ENCODE measurements around the gene SUGCT. TPM values are rescaled to one million over a fixed set of nuclear protein-coding genes. Genes with fewer than 3 reads are reported as not detected.

SUGCT gene
- total RNA-seq, 1 experiment from 2014 or later: 5.4 TPM

- Histone ChIP-seq H3K79me2 (ENCODE audit: insufficient read depth, low read length) (no peaks in the 10 kb centered on the region), H3K9me3 (ENCODE audit: control insufficient read depth, low read depth, low read length) (no peaks in the 10 kb centered on the region), H3K9ac (ENCODE audit: extremely low read depth, insufficient read length, low read length) (no peak overlapping the region), H3K4ac (ENCODE audit: low read depth, low read length) (no peak overlapping the region), H2AK5ac (ENCODE audit: insufficient read length, low read length) (no peak overlapping the region), H4K5ac (ENCODE audit: insufficient read length, low read depth, low read length) (no peak overlapping the region), H3K14ac (ENCODE audit: insufficient read depth, low read length) (no peak overlapping the region), H4K91ac (ENCODE audit: insufficient read length, low read depth, low read length) (no peak overlapping the region), H3K56ac (ENCODE audit: insufficient read length, low read depth, low read length) (no peak overlapping the region), H2AFZ (ENCODE audit: low read length) (no peak overlapping the region), H2BK120ac (ENCODE audit: low read depth, low read length, poor library complexity, severe bottlenecking) (no peak overlapping the region), H3K79me1 (ENCODE audit: insufficient read depth, low read depth, low read length, poor library complexity, severe bottlenecking) (no peaks in the 10 kb centered on the region), H4K20me1 (ENCODE audit: control insufficient read depth, insufficient read depth, insufficient read length) (no peaks in the 10 kb centered on the region), H3K27me3 (ENCODE audit: insufficient read depth, low read length) (no peaks in the 10 kb centered on the region), H2BK15ac (ENCODE audit: low read depth, low read length) (no peak overlapping the region), H3K23ac (ENCODE audit: insufficient read length, low read depth, low read length) (no peak overlapping the region), H4K8ac (replicated peaks; ENCODE audit: insufficient read length, low read depth, low read length) (no peak overlapping the region), H3K18ac (ENCODE audit: insufficient read length, low read depth, low read length) (no peak overlapping the region), H3K4me1 (ENCODE audit: insufficient read depth, low read length) (no peaks in the 10 kb centered on the region), H3K27ac (ENCODE audit: insufficient read length, low read depth, low read length) (no peak overlapping the region), H2BK5ac (ENCODE audit: insufficient read length, low read length) (no peak overlapping the region), H3K23me2 (ENCODE audit: insufficient read length, low read depth, low read length, poor library complexity, severe bottlenecking) (no peaks in the 10 kb centered on the region), H3K4me2 (ENCODE audit: insufficient read depth, insufficient read length, low read length) (no peak overlapping the region), H2BK12ac (ENCODE audit: insufficient read length, low read depth, low read length) (no peak overlapping the region), H3T11ph (ENCODE audit: low read length) (no peak overlapping the region), H2BK20ac (ENCODE audit: low read depth, low read length, poor library complexity, severe bottlenecking) (no peak overlapping the region)
- no peak for DNase-seq
- no peaks in the 10 kb centered on the region for H3K27me3 Mint-ChIP-seq (ENCODE audit: low read depth)
- no CpG with 5 or more reads among the region's 3 CpGs for WGBS (ENCODE audit: extremely low coverage, insufficient read length, low lambda C conversion rate)
- H3K4me3 Mint-ChIP-seq: no peak overlapping the region
- H3K4me1 Mint-ChIP-seq: no peaks in the 10 kb centered on the region
- no peaks in the 10 kb centered on the region for H3K9me3 Mint-ChIP-seq
- H3K36me3 Mint-ChIP-seq (ENCODE audit: insufficient read depth in 1 of 3, low read depth in 3 of 3): no peaks in the 10 kb centered on the region
- H3K27ac Mint-ChIP-seq: no peak overlapping the region
- no peak for TF ChIP-seq CTCF (conservative IDR thresholded peaks at IDR 0.05)
Observed at GRCh38 chr7:40793132-40793531, 658.3 kb downstream of the SUGCT start.
